Parathyroid adenoma (tissue), 2 donors: ENCODE measurements around the gene TMEM254.

Experiments used
- H2AFZ ChIP-seq: fragments of 300-600 bp; sonication (generic); one replicate; pipeline ENCODE4 v1.7.0; 2017; ENCODE audit warnings: antibody characterized with exemption, mild to moderate bottlenecking
- H3K27ac ChIP-seq: fragments of 300-600 bp; sonication (generic); one replicate; pipeline ENCODE4 v1.7.0; 2017
- H3K27me3 ChIP-seq: fragments of 300-600 bp; sonication (generic); one replicate; pipeline ENCODE4 v1.7.0; 2017; ENCODE audit warnings: low read length; ENCODE audit not compliant: control insufficient read depth, insufficient read depth
- H3K36me3 ChIP-seq: fragments of 300-600 bp; sonication (generic); one replicate; pipeline ENCODE4 v1.7.0; 2017; ENCODE audit warnings: low read length; ENCODE audit not compliant: control insufficient read depth, insufficient read depth
- H3K4me1 ChIP-seq: fragments of 300-600 bp; sonication (generic); one replicate; pipeline ENCODE4 v1.7.0; 2017; ENCODE audit warnings: control low read depth
- H3K4me2 ChIP-seq: fragments of 300-600 bp; sonication (generic); one replicate; pipeline ENCODE4 v1.7.0; 2017; ENCODE audit warnings: low read length
- H3K4me3 ChIP-seq: fragments of 300-600 bp; sonication (generic); one replicate; pipeline ENCODE4 v1.7.0; 2017; ENCODE audit warnings: low read depth, low read length
- H3K79me2 ChIP-seq: fragments of 300-600 bp; sonication (generic); one replicate; pipeline ENCODE4 v1.7.0; 2017; ENCODE audit warnings: control low read depth
- H3K9ac ChIP-seq: fragments of 300-600 bp; sonication (generic); one replicate; pipeline ENCODE4 v1.7.0; 2017; ENCODE audit warnings: mild to moderate bottlenecking
- H3K9me3 ChIP-seq: fragments of 300-600 bp; sonication (generic); one replicate; pipeline ENCODE4 v1.7.0; 2017; ENCODE audit warnings: low read length; ENCODE audit not compliant: control insufficient read depth
- TF ChIP-seq, protein P1 (sequence below): fragments of 300-600 bp; sonication (generic); IDR thresholded peaks from one replicate; pipeline ENCODE4 v1.7.0; 2017; ENCODE audit warnings: antibody characterized with exemption, mild to moderate bottlenecking
- donor health status: primary hyperparathyroidism.

The TMEM254 gene

DNA sequence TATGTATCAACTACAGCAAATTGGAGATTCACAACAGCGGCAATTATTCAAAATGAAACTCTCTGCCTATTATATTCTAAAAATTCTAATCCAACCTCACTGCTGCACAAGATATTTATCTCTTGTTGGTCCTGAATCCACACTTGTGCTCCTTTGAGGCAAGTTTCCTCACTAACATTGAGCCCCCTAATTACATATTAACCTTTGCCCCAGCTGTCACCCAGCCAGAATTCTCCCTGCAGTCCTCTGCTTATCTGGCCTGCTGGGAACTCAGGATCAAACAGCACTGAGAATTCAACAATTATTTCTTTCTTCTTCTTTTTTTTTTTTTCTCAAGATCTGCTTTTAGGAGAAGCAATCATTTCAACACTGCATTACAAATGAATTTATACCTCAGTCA, 32.5 kb downstream of the TMEM254 start:
- Histone ChIP-seq H3K9ac (no peak overlapping the region), H3K4me2 (no peak overlapping the region), H3K27me3 (no peaks in the 10 kb centered on the region), H3K79me2 (no peaks in the 10 kb centered on the region), H3K4me1 (no peaks in the 10 kb centered on the region), H2AFZ (no peak overlapping the region), H3K4me3 (no peak overlapping the region), H3K36me3 (no peaks in the 10 kb centered on the region), H3K9me3 (no peaks in the 10 kb centered on the region), H3K27ac (no peak overlapping the region)
- TF ChIP-seq, protein P1, sequence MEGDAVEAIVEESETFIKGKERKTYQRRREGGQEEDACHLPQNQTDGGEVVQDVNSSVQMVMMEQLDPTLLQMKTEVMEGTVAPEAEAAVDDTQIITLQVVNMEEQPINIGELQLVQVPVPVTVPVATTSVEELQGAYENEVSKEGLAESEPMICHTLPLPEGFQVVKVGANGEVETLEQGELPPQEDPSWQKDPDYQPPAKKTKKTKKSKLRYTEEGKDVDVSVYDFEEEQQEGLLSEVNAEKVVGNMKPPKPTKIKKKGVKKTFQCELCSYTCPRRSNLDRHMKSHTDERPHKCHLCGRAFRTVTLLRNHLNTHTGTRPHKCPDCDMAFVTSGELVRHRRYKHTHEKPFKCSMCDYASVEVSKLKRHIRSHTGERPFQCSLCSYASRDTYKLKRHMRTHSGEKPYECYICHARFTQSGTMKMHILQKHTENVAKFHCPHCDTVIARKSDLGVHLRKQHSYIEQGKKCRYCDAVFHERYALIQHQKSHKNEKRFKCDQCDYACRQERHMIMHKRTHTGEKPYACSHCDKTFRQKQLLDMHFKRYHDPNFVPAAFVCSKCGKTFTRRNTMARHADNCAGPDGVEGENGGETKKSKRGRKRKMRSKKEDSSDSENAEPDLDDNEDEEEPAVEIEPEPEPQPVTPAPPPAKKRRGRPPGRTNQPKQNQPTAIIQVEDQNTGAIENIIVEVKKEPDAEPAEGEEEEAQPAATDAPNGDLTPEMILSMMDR: no peak

DNA sequence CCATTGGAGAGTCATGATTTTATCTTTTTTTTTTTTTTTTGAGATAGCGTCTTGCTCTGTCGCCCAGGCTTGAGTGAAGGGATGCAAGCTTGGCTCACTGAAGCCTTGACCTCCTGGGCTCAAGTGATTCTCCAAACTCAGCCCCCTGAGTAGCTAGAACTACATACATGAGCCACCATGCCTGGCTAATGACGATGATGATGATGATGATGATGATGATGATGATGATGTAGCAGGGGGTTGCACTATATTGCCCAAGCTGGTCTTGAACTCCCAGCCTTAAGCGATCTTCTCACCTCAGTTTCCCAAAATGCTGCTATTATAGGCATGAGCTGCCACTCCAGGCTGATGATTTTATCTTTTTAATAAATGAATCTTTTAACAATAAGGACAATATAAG, 40.2 kb downstream of the TMEM254 start:
- Histone ChIP-seq H3K79me2 (no peaks in the 10 kb centered on the region), H3K4me2 (no peak overlapping the region), H2AFZ (no peak overlapping the region), H3K9ac (no peak overlapping the region), H3K4me3 (no peak overlapping the region), H3K4me1 (no peaks in the 10 kb centered on the region), H3K9me3 (no peaks in the 10 kb centered on the region), H3K27me3 (no peaks in the 10 kb centered on the region), H3K36me3 (no peaks in the 10 kb centered on the region), H3K27ac (no peak overlapping the region)
- TF ChIP-seq, protein P1: no peak

DNA sequence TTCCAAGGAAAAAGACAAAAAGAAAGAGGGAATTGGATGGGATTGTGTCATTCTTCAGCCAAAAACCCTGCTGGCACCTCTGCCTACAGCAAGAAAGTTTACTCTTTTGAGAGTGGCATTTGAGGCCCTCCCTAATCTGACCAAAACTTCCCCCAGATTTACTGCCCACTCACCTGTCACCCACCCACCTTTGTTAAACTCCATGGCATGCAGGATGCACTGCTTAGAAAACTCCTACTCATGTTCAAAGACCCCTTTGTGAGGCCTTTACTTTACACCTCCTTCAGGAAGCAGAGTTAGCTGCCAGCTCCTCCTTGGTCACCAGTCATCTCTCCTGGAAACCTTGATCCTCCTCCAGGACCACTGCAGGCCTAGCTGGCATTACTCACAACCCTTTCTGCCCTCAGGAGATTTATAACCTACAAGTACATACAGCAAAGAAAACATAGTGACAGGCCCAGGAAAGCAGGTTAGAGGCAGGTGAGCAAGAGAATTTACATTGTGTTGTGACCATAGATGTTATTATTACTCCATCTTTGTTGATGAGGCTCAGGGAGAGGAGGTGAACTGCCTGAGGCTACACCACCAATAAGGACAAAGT, 43.7 kb downstream of the TMEM254 start:
- Histone ChIP-seq H3K4me2 (no peak overlapping the region), H2AFZ (no peak overlapping the region), H3K4me3 (no peak overlapping the region), H3K9me3 (no peaks in the 10 kb centered on the region), H3K79me2 (no peaks in the 10 kb centered on the region), H3K27ac (no peak overlapping the region), H3K27me3 (no peaks in the 10 kb centered on the region), H3K4me1 (no peaks in the 10 kb centered on the region), H3K9ac (no peak overlapping the region), H3K36me3 (no peaks in the 10 kb centered on the region)
- TF ChIP-seq, protein P1: no peak

DNA sequence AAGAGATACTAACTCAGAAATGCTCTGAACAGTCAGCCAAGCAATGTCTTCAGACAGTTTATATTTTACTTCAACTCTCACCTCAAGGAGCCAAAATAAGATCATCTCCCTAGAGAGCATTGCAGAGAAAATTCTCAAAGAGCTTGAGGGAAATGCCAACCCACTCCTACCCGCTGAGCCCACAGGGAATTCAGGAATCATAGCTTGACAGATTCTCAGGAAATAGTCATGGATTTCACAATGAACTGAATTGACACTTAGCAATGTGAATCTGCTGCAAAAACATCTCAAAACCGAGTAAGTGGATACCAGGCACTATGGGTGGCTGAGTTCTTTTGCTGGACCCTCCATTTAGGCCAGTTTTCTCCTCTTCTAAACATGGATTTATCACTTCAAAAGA, 44.3 kb downstream of the TMEM254 start:
- no peaks in the 10 kb centered on the region for H3K36me3 ChIP-seq
- H3K27ac ChIP-seq: no peak overlapping the region
- no peak overlapping the region for H3K4me2 ChIP-seq
- H3K9me3 ChIP-seq: no peaks in the 10 kb centered on the region
- no peaks in the 10 kb centered on the region for H3K27me3 ChIP-seq
- no peaks in the 10 kb centered on the region for H3K79me2 ChIP-seq
- H3K9ac ChIP-seq: no peak overlapping the region
- H3K4me3 ChIP-seq: no peak overlapping the region
- H2AFZ ChIP-seq: no peak overlapping the region
- TF ChIP-seq, protein P1: no peak
- H3K4me1 ChIP-seq: no peaks in the 10 kb centered on the region

DNA sequence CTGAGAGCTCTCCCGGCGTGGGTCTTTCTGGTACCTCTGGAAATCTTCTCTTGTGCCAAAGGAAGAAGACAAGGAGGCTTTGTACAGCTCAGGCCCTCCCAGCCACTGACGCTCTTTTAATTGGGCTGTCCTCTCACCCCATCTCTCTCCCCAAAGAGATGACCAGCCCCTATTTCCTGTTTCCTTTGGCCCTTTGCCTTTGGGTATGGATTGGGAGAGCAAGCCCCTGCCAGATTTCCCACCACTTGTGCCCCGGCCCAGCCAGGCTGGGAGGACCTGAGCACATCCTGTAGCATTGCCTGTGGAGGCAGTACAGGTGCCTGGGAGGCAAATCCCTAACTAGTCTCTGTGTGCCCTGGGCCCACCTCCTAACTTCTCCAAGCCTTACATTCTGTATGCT, 48.4 kb downstream of the TMEM254 start:
- no peak overlapping the region for H3K9ac ChIP-seq
- no peaks in the 10 kb centered on the region for H3K4me1 ChIP-seq
- no peak overlapping the region for H3K4me2 ChIP-seq
- TF ChIP-seq, protein P1: no peak
- no peak overlapping the region for H2AFZ ChIP-seq
- no peaks in the 10 kb centered on the region for H3K27me3 ChIP-seq
- H3K79me2 ChIP-seq: no peaks in the 10 kb centered on the region
- H3K27ac ChIP-seq: no peak overlapping the region
- H3K9me3 ChIP-seq: no peaks in the 10 kb centered on the region
- H3K36me3 ChIP-seq: no peaks in the 10 kb centered on the region
- no peak overlapping the region for H3K4me3 ChIP-seq
